ENCODE measurements around the gene TUBA1C. TPM values are rescaled to one million over a fixed set of nuclear protein-coding genes. Genes with fewer than 3 reads are reported as not detected.
"Not testable (repeated sequence)": the region's sequence is repeated elsewhere in the genome, so short reads cannot be mapped to it uniquely, and the experiment has no call there.

Gene TUBA1C
- total RNA-seq, 2 donors from 2014 or later: 600 to 684 TPM

DNA sequence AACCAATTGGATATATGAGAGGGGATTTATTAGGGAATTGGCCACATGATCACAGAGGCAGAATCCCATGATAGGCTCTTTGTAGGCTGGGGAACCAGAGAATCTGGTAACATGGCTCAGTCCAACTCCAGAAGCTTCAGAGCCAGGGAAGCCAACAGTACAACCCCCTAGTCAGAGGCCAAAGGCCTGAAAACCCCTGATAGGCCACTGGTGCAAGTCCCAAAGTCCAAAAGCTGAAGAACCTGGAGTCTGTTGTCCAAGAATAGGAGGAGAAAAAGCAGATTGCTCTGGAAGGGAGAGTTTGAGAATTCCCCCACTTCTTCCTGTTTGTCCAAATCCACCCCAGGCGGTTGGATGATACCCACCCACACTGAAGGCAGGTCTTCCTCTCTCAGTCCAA, 49.9 kb downstream of the TUBA1C start:
- H3K9me3 ChIP-seq (ENCODE audit: control insufficient read depth, low read length): no peaks in the 10 kb centered on the region
- H3K4me3 ChIP-seq (ENCODE audit: low read length): no peak overlapping the region
- DNase-seq: no peak
- H3K36me3 Mint-ChIP-seq (ENCODE audit: low read depth): no peaks in the 10 kb centered on the region
- no peak overlapping the region for H3K9ac ChIP-seq (ENCODE audit: extremely low read depth, low read length, poor library complexity, severe bottlenecking)
- 94% methylated on average over 1 of the region's 1 CpG; no CpG with 5 or more reads in 1 of the 2 experiments for WGBS, 2 experiments (ENCODE audit: insufficient coverage in 1 of 2, insufficient read length in 1 of 2)
- H3K9me3 Mint-ChIP-seq: no peaks in the 10 kb centered on the region
- H3K27ac ChIP-seq (ENCODE audit: low read depth, low read length): no peak overlapping the region
- no peaks in the 10 kb centered on the region for H3K36me3 ChIP-seq (ENCODE audit: control insufficient read depth, insufficient read depth, low read length)
- TF ChIP-seq, protein P1, sequence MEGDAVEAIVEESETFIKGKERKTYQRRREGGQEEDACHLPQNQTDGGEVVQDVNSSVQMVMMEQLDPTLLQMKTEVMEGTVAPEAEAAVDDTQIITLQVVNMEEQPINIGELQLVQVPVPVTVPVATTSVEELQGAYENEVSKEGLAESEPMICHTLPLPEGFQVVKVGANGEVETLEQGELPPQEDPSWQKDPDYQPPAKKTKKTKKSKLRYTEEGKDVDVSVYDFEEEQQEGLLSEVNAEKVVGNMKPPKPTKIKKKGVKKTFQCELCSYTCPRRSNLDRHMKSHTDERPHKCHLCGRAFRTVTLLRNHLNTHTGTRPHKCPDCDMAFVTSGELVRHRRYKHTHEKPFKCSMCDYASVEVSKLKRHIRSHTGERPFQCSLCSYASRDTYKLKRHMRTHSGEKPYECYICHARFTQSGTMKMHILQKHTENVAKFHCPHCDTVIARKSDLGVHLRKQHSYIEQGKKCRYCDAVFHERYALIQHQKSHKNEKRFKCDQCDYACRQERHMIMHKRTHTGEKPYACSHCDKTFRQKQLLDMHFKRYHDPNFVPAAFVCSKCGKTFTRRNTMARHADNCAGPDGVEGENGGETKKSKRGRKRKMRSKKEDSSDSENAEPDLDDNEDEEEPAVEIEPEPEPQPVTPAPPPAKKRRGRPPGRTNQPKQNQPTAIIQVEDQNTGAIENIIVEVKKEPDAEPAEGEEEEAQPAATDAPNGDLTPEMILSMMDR (conservative IDR thresholded peaks at IDR 0.05): no peak
- H3K4me1 ChIP-seq (ENCODE audit: control insufficient read depth, insufficient read depth, low read length): no peaks in the 10 kb centered on the region
- H3K27me3 Mint-ChIP-seq (ENCODE audit: insufficient read depth): peaks cover 31% of the 10 kb centered on the region
- no peaks in the 10 kb centered on the region for H3K4me1 Mint-ChIP-seq
- H3K27ac Mint-ChIP-seq: no peak overlapping the region
- no peak overlapping the region for H3K4me3 Mint-ChIP-seq
- H3K27me3 ChIP-seq (ENCODE audit: control insufficient read depth, insufficient read depth, low read length, poor library complexity, severe bottlenecking): peaks cover 11% of the 10 kb centered on the region

DNA sequence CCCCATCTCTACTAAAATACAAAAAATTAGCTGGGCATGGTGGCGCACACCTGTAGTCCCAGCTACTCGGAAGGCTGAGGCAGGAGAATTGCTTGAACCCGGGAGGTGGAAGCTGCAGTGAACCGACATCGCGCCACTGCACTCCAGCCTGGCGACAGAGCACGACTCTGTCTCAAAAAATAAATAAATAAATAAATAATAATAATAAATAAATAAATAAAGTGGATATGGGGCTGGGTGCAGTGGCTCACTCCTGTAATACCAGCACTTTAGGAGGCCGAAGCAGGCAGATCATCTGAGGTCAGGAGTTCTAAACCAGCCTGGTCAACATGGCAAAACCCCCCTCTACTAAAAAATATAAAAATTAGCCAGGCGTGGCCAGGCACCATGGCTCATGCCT, 52.2 kb downstream of the TUBA1C start:
- not testable (repeated sequence) for H3K9me3 Mint-ChIP-seq; H3K36me3 ChIP-seq (ENCODE audit: control insufficient read depth, insufficient read depth, low read length); H3K27ac ChIP-seq (ENCODE audit: low read depth, low read length); H3K9ac ChIP-seq (ENCODE audit: extremely low read depth, low read length, poor library complexity, severe bottlenecking); DNase-seq; H3K4me1 Mint-ChIP-seq; H3K4me3 Mint-ChIP-seq; H3K4me3 ChIP-seq (ENCODE audit: low read length); H3K4me1 ChIP-seq (ENCODE audit: control insufficient read depth, insufficient read depth, low read length); H3K27ac Mint-ChIP-seq; H3K36me3 Mint-ChIP-seq (ENCODE audit: low read depth); H3K9me3 ChIP-seq (ENCODE audit: control insufficient read depth, low read length)
- peaks cover 14% of the 10 kb centered on the region for H3K27me3 ChIP-seq (ENCODE audit: control insufficient read depth, insufficient read depth, low read length, poor library complexity, severe bottlenecking)
- H3K27me3 Mint-ChIP-seq (ENCODE audit: insufficient read depth): peaks cover 25% of the 10 kb centered on the region
- 90 to 91% methylated on average over 2 to 8 of the region's 10 CpGs for WGBS, 2 experiments (ENCODE audit: insufficient coverage in 1 of 2, insufficient read length in 1 of 2)

DNA sequence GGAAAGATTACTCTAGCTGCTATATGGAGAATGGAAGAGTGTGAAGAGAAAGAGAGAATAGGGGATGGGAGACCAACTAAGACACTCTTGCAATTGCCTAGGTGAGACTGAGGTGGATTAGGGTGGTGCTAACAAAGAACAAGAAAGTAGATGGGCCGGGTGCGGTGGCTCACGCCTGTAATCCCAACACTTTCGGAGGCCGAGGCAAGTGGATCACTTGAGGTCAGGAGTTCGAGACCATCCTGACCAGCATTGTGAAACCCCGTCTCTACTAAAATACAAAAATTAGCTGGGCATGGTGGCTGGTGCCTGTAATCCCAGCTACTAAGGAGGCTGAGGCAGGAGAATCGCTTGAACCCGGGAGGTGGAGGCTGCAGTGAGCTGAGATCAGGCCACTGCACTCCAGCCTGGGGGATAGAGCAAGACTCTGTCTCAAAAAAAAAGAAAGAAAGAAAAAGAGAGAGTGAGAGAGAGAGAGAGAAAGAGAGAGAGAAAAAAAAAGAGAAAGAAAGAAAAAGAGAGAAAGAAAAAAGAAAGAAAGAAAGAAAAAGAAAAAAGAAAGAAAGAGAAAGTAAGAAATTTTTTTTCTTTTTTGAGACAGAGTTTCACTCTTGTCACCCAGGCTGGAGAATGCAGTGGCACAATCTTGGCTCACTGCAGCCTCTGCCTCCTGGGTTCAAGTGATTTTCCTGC, 55.7 kb downstream of the TUBA1C start:
- H3K27ac Mint-ChIP-seq; H3K9me3 Mint-ChIP-seq; H3K4me1 ChIP-seq (ENCODE audit: control insufficient read depth, insufficient read depth, low read length); H3K4me3 Mint-ChIP-seq; DNase-seq; H3K36me3 Mint-ChIP-seq (ENCODE audit: low read depth); H3K9ac ChIP-seq (ENCODE audit: extremely low read depth, low read length, poor library complexity, severe bottlenecking); H3K27ac ChIP-seq (ENCODE audit: low read depth, low read length); H3K4me3 ChIP-seq (ENCODE audit: low read length); H3K36me3 ChIP-seq (ENCODE audit: control insufficient read depth, insufficient read depth, low read length); H3K9me3 ChIP-seq (ENCODE audit: control insufficient read depth, low read length): not testable (repeated sequence)
- Mint-ChIP-seq H3K4me1 (peaks cover 12% of the 10 kb centered on the region), H3K27me3 (ENCODE audit: insufficient read depth) (peaks cover 14% of the 10 kb centered on the region)
- peaks cover 14% of the 10 kb centered on the region for H3K27me3 ChIP-seq (ENCODE audit: control insufficient read depth, insufficient read depth, low read length, poor library complexity, severe bottlenecking)
- WGBS, 2 experiments (ENCODE audit: insufficient coverage in 1 of 2, insufficient read length in 1 of 2): 89 to 95% methylated on average over 8 to 9 of the region's 9 CpGs

DNA sequence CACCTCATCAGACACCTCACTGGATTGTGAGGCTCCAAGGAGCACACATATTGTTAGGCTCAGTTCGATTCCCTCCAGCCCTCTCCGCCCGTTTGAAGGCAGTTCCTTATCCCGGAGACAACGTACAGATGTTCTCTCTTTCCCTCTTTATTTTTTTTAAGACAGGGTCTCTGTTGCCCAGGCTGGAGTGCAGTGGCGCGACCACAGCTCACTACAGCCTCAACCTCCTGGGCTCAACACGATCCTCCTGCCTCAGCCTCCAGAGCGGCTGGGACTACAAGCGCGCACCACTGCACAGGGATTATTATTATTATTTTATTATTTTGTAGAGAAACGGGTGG, 57.5 kb downstream of the TUBA1C start:
- peak overlapping the region; percentile 93 for H3K4me3 ChIP-seq (ENCODE audit: low read length)
- Mint-ChIP-seq H3K9me3 (no peaks in the 10 kb centered on the region), H3K27ac (peak overlapping the region; percentile 91), H3K4me1 (peaks cover 12% of the 10 kb centered on the region), H3K36me3 (ENCODE audit: low read depth) (peaks cover 12% of the 10 kb centered on the region), H3K27me3 (ENCODE audit: insufficient read depth) (peaks cover 14% of the 10 kb centered on the region), H3K4me3 (peak overlapping the region; percentile 99)
- peaks cover 14% of the 10 kb centered on the region for H3K27me3 ChIP-seq (ENCODE audit: control insufficient read depth, insufficient read depth, low read length, poor library complexity, severe bottlenecking)
- 36 to 43% methylated on average over 5 to 10 of the region's 12 CpGs for WGBS, 2 experiments (ENCODE audit: insufficient coverage in 1 of 2, insufficient read length in 1 of 2)
- no peaks in the 10 kb centered on the region for H3K9me3 ChIP-seq (ENCODE audit: control insufficient read depth, low read length)
- no peak overlapping the region for H3K27ac ChIP-seq (ENCODE audit: low read depth, low read length)
- peak; percentile 73 for DNase-seq
- peaks cover 4% of the 10 kb centered on the region for H3K4me1 ChIP-seq (ENCODE audit: control insufficient read depth, insufficient read depth, low read length)
- H3K36me3 ChIP-seq (ENCODE audit: control insufficient read depth, insufficient read depth, low read length): peaks cover 21% of the 10 kb centered on the region
- peak overlapping the region; percentile 84 for H3K9ac ChIP-seq (ENCODE audit: extremely low read depth, low read length, poor library complexity, severe bottlenecking)
- TF ChIP-seq, protein P1 (conservative IDR thresholded peaks at IDR 0.05): no peak
